HepG2 (cell line): ENCODE measurements around the gene CREBRF. TPM values are rescaled to one million over a fixed set of nuclear protein-coding genes. Genes with fewer than 3 reads are reported as not detected.

Experiments
- ATAC-seq: fragments of 200-7000 bp; cut with Tn5 transposase; 3 replicates; pipeline ENCODE4 v1.9.1; 2020; ENCODE audit warnings: mild to moderate bottlenecking, moderate library complexity
- BruUV-seq: library from RNA; stranded (reverse); fragments of 400-500 nt; replicated peaks from 2 replicates; lab custom pipeline; 2021; lab: Mats Ljungman, UMichigan
- CTCF ChIA-PET: fragments of 300-600 bp; formaldehyde crosslinking; extraction: SDS; loops from one replicate; lab custom pipeline; 2021; ENCODE audit warnings: low total read pairs, inconsistent platforms, low intra/inter-chr PET ratio; lab: Yijun Ruan, JAX
- POLR2A ChIA-PET: fragments of 350-600 bp; sonication (Branson Sonifier 250); formaldehyde crosslinking; loops from one replicate; lab custom pipeline; 2020; ENCODE audit warnings: antibody characterized with exemption, inconsistent platforms; lab: Yijun Ruan, JAX
- DNase-seq: peaks from one replicate; pipeline ENCODE4 v3.0.0-alpha.2; 2015; ENCODE audit warnings: low spot score
- FAIRE-seq: peaks from 3 replicates; lab custom pipeline; 2011; peaks lifted over from hg19 to GRCh38; lab: Jason Lieb, UNC
- H2AFZ ChIP-seq: one replicate; pipeline ENCODE4 v1.6.1; 2011; ENCODE audit warnings: low read length, inconsistent platforms
- H3K27ac ChIP-seq: fragments of 300-600 bp; 3 replicates; pipeline ENCODE4 v1.8.0; 2011; ENCODE audit warnings: mixed run types, mild to moderate bottlenecking, mixed read lengths, low read length, inconsistent platforms; ENCODE audit not compliant: insufficient read depth; ENCODE audit errors: extremely low read length
- H3K27me3 ChIP-seq, 2 experiments: fragments of 200-600 bp in 1 of 2; 2 replicates in 1 of 2; 3 replicates in 1 of 2; pipeline versions ENCODE4 v1.6.0 to v1.8.0; 2011; ENCODE audit warnings: low read length in 2 of 2, mild to moderate bottlenecking in 2 of 2, moderate library complexity in 2 of 2, inconsistent platforms in 1 of 2; ENCODE audit not compliant: insufficient read depth in 2 of 2, control insufficient read depth in 1 of 2
- H3K36me3 ChIP-seq, 2 experiments: fragments of 200-600 bp in 1 of 2; replicated peaks in 1 of 2; 2 replicates in 1 of 2; 3 replicates in 1 of 2; pipeline versions ENCODE4 v1.5.1 to v1.8.0; 2011; ENCODE audit warnings: low read length in 2 of 2, inconsistent platforms in 1 of 2; ENCODE audit not compliant: insufficient read depth in 2 of 2, control insufficient read depth in 1 of 2
- H3K4me1 ChIP-seq: 2 replicates; pipeline ENCODE4 v1.5.1; 2012; ENCODE audit warnings: low read length, inconsistent platforms; ENCODE audit not compliant: insufficient read depth
- H3K4me2 ChIP-seq: 2 replicates; pipeline ENCODE4 v1.6.0; 2011; ENCODE audit warnings: low read depth, low read length, inconsistent platforms
- H3K4me3 ChIP-seq, 3 experiments: fragments of 200-600 bp in 1 of 3; sonication (generic), shearing (Covaris generic) in 1 of 3; replicated peaks in 1 of 3; 2 replicates each; pipeline ENCODE4 v1.5.1; 2011 to 2016; ENCODE audit warnings: low read length in 3 of 3, inconsistent platforms in 2 of 3, low read depth in 2 of 3, mild to moderate bottlenecking in 2 of 3, control low read depth in 1 of 3, mixed read lengths in 1 of 3; ENCODE audit not compliant: insufficient read depth in 1 of 3
- H3K79me2 ChIP-seq: one replicate; pipeline ENCODE4 v1.6.1; 2011; ENCODE audit warnings: low read length, inconsistent platforms; ENCODE audit not compliant: insufficient read depth
- H3K9ac ChIP-seq: 2 replicates; pipeline ENCODE4 v1.6.0; 2011; ENCODE audit warnings: mild to moderate bottlenecking, low read depth, low read length, inconsistent platforms; ENCODE audit not compliant: insufficient read depth
- H3K9me3 ChIP-seq: 2 replicates; pipeline ENCODE4 v1.5.1; 2012; ENCODE audit warnings: mild to moderate bottlenecking, low read length
- H4K20me1 ChIP-seq: 2 replicates; pipeline ENCODE4 v1.6.0; 2011; ENCODE audit warnings: inconsistent platforms, mild to moderate bottlenecking, low read length, moderate library complexity; ENCODE audit not compliant: insufficient read depth
- AGO2 ChIP-seq: fragments of 200-400 bp; formaldehyde crosslinking; optimal IDR thresholded peaks from 2 replicates; pipeline ENCODE3; 2017; ENCODE audit warnings: mild to moderate bottlenecking, low read depth, low read length, moderate library complexity
- CBX5 ChIP-seq: sonication (generic); formaldehyde crosslinking; IDR thresholded peaks from 2 replicates; pipeline ENCODE4 v1.4.0; 2020; ENCODE audit warnings: missing genetic modification reagents, borderline replicate concordance
- ELK4 ChIP-seq: sonication (generic); formaldehyde crosslinking; IDR thresholded peaks from 2 replicates; pipeline ENCODE4 v1.9.0; 2021; ENCODE audit warnings: missing genetic modification reagents, borderline replicate concordance
- HDAC1 ChIP-seq: sonication (generic); formaldehyde crosslinking; IDR thresholded peaks from 2 replicates; pipeline ENCODE4 v1.5.1; 2020; ENCODE audit warnings: mild to moderate bottlenecking, missing genetic modification reagents
- HNRNPL ChIP-seq: fragments of 200-400 bp; formaldehyde crosslinking; IDR thresholded peaks from 2 replicates; pipeline ENCODE4 v1.6.1; 2017; ENCODE audit warnings: mild to moderate bottlenecking, low read depth, low read length
- JUND ChIP-seq: sonication (generic); formaldehyde crosslinking; IDR thresholded peaks from 2 replicates; pipeline ENCODE4 v1.8.0; 2022; ENCODE audit warnings: mild to moderate bottlenecking, missing genetic modification reagents
- MAFK ChIP-seq, 2 experiments: IDR thresholded peaks in 1 of 2; conservative IDR thresholded peaks in 1 of 2; 2 replicates each; pipeline ENCODE4 v1.6.1; 2011; ENCODE audit warnings: improper control_type of control experiment in 2 of 2, low read length in 2 of 2
- MATR3 ChIP-seq: sonication (generic); formaldehyde crosslinking; IDR thresholded peaks from 2 replicates; pipeline ENCODE4 v1.4.0; 2020; ENCODE audit warnings: missing genetic modification reagents
- SATB2 ChIP-seq: sonication (generic); formaldehyde crosslinking; IDR thresholded peaks from 2 replicates; pipeline ENCODE4 v1.5.0; 2020; ENCODE audit warnings: missing genetic modification reagents
- SIN3B ChIP-seq: fragments of 150-350 bp; IDR thresholded peaks from 2 replicates; pipeline ENCODE4 v1.6.1; 2014; ENCODE audit warnings: low read length
- SNAPC4 ChIP-seq: sonication (generic); formaldehyde crosslinking; IDR thresholded peaks from 2 replicates; pipeline ENCODE4 v1.4.0; 2020; ENCODE audit warnings: mild to moderate bottlenecking, missing genetic modification reagents
- TGIF2 ChIP-seq: IDR thresholded peaks from 2 replicates; pipeline ENCODE4 v1.6.1; 2016; ENCODE audit warnings: control low read depth, missing compliant biosample characterization
- TOPORS ChIP-seq: sonication (generic); formaldehyde crosslinking; IDR thresholded peaks from 2 replicates; pipeline ENCODE4 v1.8.0; 2023; ENCODE audit warnings: mild to moderate bottlenecking, missing genetic modification reagents
- ZBTB1 ChIP-seq: sonication (generic); formaldehyde crosslinking; IDR thresholded peaks from 2 replicates; pipeline ENCODE4 v1.4.0; 2020; ENCODE audit warnings: missing genetic modification reagents, borderline replicate concordance
- ZNF549 ChIP-seq: sonication (generic); formaldehyde crosslinking; IDR thresholded peaks from 2 replicates; pipeline ENCODE4 v1.5.0; 2020; ENCODE audit warnings: missing genetic modification reagents
- ZNF556 ChIP-seq: sonication (generic); formaldehyde crosslinking; IDR thresholded peaks from 2 replicates; pipeline ENCODE4 v1.4.0; 2020; ENCODE audit warnings: mild to moderate bottlenecking, missing genetic modification reagents, borderline replicate concordance
- WGBS: methylation state at CpG from one replicate; pipeline ENCODE4 v1.1.6; 2017; ENCODE audit warnings: low lambda C conversion rate; 5-methylcytosine and 5-hydroxymethylcytosine counted together
- in situ Hi-C: cut with HindIII; loops from 2 replicates; pipeline ENCODE4 v1.10.0; 2017; ENCODE audit warnings: low pct_unique_long_range_greater_than_20kb; ENCODE audit not compliant: extremely low pct_ligation_motif_present
- intact Hi-C: fragments of 100-400 bp; cut with micrococcal nuclease; formaldehyde crosslinking; loops from one replicate; pipeline ENCODE4 v1.10.0; 2022; ENCODE audit not compliant: unreplicated experiment
- polyA plus RNA-seq, 8 experiments: library from polyadenylated mRNA; depleted of rRNA in 3 of 8; stranded (reverse) in 7 of 8; unstranded in 1 of 8; fragments of >200 nt; fragmentation: Illumina TruSeq in 4 of 8; extraction: Trizol in 4 of 8; gene quantifications; 2 replicates each; pipeline versions ENCODE4 v1.2.1 to v1.2.3, GENCODE V29; 2011 to 2016; ENCODE audit warnings: low read depth in 4 of 8, missing spikeins in 1 of 8, mixed read lengths in 1 of 8; ENCODE audit not compliant: insufficient read depth in 1 of 8
- total RNA-seq, 5 experiments: library from RNA; depleted of rRNA; stranded (reverse); fragments of >200 nt; fragmentation: Illumina TruSeq; extraction: Trizol; gene quantifications; 2 replicates each; pipeline ENCODE4 v1.2.3, GENCODE V29; 2016; ENCODE audit warnings: low read depth in 1 of 5
- TF ChIP-seq, protein P1 (sequence below): sonication (generic); formaldehyde crosslinking; IDR thresholded peaks from 2 replicates; pipeline ENCODE4 v1.5.0; 2020; ENCODE audit warnings: mild to moderate bottlenecking, missing genetic modification reagents

Gene CREBRF
- total and polyA plus RNA-seq, 2 of the 13 experiments (the other 11 are each of a cell fraction or from before 2014, with no cell fraction given): 4.5 to 10.2 TPM

- Histone ChIP-seq H3K4me3 (no peak overlapping the region), H3K27ac (no peak overlapping the region), H3K4me2 (no peak overlapping the region), H3K27me3 (no peaks in the 10 kb centered on the region; a peak in 3 of 5 replicates), H3K9me3 (no peaks in the 10 kb centered on the region), H4K20me1 (no peaks in the 10 kb centered on the region), H3K4me1 (peaks cover 8% of the 10 kb centered on the region), H3K79me2 (no peaks in the 10 kb centered on the region), H2AFZ (no peak overlapping the region), H3K36me3 (no peaks in the 10 kb centered on the region), H3K9ac (no peak overlapping the region)
- peak; percentile 15 for DNase-seq
- BruUV-seq: no TSS peak
- intact Hi-C loops: no loop called here
- peak; percentile 96 for ATAC-seq
- 42% methylated on average over 6 of the region's 11 CpGs for WGBS
- CTCF ChIA-PET: no interaction called here
- in situ Hi-C loops: no loop called here
- POLR2A ChIA-PET: no interaction called here
- FAIRE-seq: no peak
- TF ChIP-seq TOPORS (CRISPR knock-in tag) (no peak), ZNF556 (CRISPR knock-in tag) (no peak), TGIF2 (CRISPR knock-in tag) (no peak), HDAC1 (CRISPR knock-in tag) (0 out of 2 replicates have a peak, but pooled peaks have one; percentile 25), AGO2 (no peak), MAFK (conservative IDR thresholded peaks at IDR 0.05 in 1 of 2, IDR thresholded peaks at IDR 0.05 in 1 of 2; ENCODE audit: low read length in 2 of 2) (no peak), ZBTB1 (CRISPR knock-in tag) (no peak), SIN3B (no peak), SATB2 (no peak), JUND (CRISPR knock-in tag) (no peak), ZNF549 (no peak), HNRNPL (peak; percentile 94), MATR3 (CRISPR knock-in tag) (no peak), ELK4 (CRISPR knock-in tag) (no peak), SNAPC4 (CRISPR knock-in tag) (no peak), CBX5 (CRISPR knock-in tag) (no peak)
- TF ChIP-seq, protein P1, sequence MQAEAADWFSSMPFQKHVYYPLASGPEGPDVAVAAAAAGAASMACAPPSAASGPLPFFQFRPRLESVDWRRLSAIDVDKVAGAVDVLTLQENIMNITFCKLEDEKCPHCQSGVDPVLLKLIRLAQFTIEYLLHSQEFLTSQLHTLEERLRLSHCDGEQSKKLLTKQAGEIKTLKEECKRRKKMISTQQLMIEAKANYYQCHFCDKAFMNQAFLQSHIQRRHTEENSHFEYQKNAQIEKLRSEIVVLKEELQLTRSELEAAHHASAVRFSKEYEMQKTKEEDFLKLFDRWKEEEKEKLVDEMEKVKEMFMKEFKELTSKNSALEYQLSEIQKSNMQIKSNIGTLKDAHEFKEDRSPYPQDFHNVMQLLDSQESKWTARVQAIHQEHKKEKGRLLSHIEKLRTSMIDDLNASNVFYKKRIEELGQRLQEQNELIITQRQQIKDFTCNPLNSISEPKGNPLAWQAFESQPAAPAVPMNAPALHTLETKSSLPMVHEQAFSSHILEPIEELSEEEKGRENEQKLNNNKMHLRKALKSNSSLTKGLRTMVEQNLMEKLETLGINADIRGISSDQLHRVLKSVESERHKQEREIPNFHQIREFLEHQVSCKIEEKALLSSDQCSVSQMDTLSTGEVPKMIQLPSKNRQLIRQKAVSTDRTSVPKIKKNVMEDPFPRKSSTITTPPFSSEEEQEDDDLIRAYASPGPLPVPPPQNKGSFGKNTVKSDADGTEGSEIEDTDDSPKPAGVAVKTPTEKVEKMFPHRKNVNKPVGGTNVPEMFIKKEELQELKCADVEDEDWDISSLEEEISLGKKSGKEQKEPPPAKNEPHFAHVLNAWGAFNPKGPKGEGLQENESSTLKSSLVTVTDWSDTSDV (CRISPR knock-in tag): no peak
Observed at GRCh38 chr5:173187054-173187743, 131.0 kb downstream of the CREBRF start.
